ENCODE measurements around the gene UBE2J2.

UBE2J2 gene

DNA sequence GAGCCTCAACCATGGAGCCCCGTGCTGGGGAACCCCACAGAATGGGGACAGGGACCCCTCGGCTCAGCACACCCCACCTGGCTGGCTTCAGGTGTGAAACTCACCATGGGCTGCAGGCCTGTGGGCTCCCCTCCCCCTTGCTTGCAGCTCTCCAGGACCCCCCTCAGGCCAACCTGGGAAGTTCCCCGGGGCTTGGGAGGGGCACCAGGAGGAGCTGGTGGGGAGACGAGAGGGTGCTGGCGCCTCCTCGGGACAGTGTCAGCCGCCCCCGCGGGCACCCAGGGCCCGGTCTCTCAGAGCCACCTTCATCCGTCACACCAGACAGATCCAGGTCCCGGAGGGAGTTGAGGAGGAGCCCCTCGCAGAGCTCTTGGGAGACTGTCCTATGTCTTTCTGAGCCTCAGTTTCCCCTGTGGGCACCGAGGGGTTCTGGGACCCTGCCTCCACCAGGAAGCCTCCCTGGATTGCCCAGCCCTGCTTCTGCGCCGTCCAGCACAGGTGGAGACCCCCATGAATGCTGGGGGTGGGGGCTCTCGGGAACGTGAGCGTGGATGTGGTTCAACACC, 66.6 kb downstream of the UBE2J2 start:
- DNase-seq, result no peak

DNA sequence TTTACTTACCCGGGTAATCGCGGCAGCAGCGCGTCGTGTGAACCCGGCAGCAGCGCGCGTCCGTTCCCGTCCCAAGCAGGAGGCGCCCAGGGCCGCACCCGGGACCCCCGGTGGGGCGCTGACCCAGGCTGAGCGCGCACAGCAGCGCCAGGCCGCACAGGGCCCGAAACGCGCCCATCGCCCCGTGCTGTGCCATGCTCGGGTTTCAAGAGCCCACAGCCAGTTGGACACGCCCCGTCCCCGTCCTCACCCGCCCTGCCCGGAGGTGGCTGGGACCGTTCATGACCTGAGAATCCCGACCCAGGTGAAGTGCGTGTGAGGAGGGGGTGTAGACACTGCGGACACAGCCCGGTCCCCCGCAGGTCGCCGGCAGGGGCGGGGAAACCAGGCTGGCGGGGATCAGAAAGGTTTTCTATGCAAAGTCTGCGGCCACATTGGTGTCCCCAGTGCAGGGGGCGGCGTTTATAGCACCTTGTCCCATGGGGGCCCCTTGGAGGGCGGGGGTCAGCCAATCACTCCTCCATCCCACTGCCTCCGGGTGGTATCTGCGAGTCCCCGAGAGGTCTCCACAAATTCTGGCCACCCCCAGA, 67.2 kb downstream of the UBE2J2 start, which contains the start of gene TNFRSF18:
TNFRSF18 (minus strand) TSS at position 217 of the 590 bp plus-strand sequence; CDS start at position 196, 21 bp downstream.
- DNase-seq, result peak; percentile 66

DNA sequence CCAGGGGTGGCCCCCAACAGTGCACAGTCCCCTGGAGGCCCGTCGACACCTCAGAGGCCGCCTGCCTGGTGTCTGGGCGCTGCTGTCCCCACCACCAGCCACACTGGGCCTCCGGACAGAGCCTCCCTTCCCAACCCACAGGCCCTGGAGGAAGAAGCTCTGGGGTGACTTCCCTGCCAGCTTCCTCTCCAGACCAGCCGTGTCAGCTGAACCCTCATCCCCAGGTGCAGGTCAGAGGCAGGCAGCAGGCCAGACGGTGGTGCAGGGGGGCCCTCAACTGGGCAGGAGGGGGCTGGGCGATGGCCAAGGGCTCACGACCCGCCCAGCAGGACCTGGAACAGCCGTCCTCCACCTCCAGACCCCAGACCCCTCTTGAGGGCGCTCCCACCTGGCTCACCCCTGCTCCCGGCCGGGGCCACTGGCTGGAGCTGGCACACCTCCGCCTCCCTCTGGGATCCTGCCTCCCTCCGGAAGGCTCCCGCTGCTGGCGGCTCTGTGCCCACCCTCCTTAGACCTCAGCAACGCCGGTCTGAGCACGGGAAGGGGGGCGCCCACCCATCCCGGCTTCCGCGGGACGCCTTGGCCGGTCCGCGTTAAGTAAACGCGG, 67.8 kb downstream of the UBE2J2 start:
- peak; percentile 21 for DNase-seq

DNA sequence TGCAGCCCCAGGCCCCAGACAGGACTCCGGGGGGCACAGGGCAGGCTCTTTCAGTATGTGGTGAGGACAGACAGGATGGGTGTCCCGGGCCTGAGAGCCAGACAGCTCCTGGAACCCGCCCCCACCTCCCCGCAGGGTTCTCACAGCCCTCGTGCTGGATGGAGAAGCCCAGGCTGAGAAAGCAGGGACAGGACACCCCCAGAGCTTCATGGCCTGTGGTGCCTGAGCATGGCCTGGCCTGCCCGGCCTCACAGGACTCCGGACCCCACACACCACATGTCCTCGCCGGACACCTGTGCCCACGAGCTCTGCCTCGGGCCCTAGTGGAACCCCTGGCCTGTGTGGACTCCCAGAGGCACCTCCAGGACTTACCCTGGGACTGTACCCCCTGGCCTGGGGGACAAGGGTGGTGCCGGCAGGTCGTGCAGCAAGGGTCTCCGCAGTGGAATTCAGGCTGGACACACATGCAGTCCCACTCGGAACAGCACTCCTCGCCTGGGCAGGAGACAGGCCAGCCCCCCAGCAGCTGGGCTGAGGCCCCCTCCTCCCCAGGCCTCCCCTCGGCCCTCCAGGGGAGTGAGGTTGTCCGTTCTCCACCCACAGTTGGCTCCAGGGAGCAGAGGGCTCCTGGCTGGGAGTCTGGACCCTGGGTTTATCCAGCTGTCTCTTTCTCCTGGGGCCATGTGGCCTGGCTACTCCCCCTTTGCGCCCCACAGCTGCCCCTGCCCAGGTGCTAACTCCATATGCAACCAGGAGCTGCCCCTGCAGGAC, 68.5 kb downstream of the UBE2J2 start:
- DNase-seq, result peak; percentile 23

DNA sequence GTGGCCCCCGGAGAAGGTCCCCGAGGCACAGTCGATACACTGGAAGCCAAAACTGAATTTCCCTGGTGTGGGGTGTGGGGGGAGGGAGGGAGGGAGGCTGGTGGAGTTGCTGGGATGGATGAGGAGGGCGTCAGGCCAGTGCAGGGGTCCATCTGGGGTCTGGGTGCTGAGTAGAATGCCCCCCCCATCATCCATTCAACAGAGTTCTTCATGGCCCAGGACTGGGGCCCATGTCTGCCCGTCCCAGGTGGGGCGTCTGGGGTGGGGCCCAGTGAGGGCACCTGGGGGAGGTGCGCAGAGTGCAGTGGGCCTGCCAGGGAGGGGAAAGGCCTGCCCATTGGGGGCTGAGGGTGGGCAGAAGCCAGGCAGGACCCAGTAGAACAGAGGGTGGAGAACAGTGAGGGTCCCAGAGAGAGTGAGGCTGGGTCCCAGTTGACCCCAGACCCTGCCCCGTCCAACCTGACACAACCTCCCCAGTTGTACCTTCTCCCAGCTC, 69.2 kb downstream of the UBE2J2 start:
- peak; percentile 3 for DNase-seq
